Stimulated activated CD8-positive, alpha-beta memory T cell treated with anti-CD3 and anti-CD28 coated beads, Interleukin-15, amount 100 ng/mL, for 4 hours (primary cell): ENCODE results near the gene TBC1D17.

Experiments
- DNase-seq, 2 donors: peaks; one replicate each; pipeline ENCODE4 v3.0.0-alpha.2; 2020; ENCODE audit warnings: low read depth in 2 of 2

TBC1D17 gene

DNA sequence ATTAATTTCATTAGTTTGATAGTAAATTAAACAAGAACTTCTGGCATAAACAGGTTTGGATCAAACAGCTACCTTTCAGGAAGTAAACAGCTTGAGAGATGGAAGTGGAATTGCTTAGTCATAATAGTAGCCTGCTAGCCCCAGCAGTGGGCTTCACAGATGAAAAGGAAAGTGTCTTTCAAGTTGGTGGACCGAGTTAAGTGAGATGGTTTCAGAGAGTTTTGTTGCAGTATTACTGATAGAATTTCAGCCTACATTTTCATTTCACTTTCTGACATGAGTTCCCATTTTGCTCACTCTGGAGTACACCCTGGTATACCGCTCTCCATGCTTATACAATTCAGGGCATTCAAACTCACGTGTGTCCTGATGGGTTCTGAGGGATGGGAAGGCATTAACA is 28.6 kb upstream of the TBC1D17 start:
- no peak for DNase-seq

GRCh38 chr19:49849433-49850220 is 27.9 kb upstream of the TBC1D17 start:
- no peak for DNase-seq

GRCh38 chr19:49850221-49850486 is 27.3 kb upstream of the TBC1D17 start:
- no peak for DNase-seq

GRCh38 chr19:49850487-49851342 is 26.8 kb upstream of the TBC1D17 start, which contains the start of gene PTOV1:
TSS of gene PTOV1 (plus strand) at chr19:49851159.
- DNase-seq: peak; percentile 66 to 73

DNA sequence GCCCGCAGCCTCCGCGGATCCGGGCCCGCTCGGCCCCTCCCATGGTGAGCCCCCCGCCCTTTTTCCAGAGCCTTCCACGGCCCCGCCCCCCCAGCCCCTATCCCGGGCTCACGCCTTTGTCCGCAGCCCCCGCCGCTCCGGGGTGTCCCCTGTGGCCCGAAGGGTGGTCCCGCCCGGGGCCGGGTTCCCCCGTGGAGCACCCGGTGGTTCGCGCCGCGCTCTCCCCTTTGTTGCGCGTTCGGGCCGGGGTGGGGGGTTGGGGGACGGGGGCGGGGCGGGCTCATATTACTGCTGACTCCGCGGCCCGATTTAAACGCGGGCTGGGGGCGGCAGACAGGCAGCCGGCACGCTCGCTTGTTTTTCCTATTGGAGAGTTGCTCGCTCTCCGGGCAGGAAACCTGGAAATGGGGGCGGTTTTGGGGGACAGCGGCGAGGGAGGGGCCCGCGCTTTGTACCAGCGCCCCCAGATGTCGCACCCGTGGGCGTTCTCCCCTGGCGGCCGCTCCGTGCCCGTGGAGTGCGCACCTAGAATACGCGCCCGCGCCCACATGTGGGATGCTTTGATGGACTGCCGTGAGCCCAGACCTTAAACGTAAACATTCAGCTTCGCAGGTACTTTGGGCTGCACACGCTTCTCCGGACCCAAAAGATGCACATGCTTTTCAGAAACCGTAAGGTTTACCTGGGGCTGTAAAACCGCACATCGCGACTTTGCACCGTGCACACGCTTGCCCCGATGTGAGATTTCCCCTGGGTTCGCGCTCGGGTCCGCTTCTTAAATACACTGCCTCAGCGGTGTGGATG is 25.8 kb upstream of the TBC1D17 start:
- DNase-seq: no peak

GRCh38 chr19:49852631-49853126 is 24.8 kb upstream of the TBC1D17 start:
- DNase-seq: no peak

DNA sequence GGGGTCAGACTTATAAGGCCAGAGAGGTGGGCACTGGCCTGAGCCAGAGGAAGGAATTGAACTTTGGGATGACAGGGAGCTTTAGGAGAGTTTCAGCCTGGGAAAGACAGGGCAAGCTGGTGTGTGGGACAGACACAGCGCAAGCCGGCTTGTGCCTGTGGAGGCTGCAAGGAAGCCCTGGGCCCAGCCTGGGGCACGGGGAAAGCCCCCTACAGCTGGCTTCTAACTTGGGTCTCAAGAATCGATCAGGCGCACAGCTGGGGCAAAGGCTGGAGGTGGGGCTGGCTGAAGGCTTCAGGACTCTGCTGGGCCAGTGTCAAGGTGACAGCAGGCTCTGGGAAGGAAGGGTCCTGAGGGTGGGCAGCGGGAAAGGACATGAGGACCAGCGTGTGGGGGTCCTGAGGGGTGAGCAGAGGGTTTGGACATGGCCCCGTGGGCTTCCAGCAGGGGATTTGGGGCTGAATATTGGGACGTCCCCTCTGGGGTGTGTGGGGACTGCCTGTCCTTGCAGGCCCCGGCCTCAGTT is 23.6 kb upstream of the TBC1D17 start:
- DNase-seq: no peak

DNA sequence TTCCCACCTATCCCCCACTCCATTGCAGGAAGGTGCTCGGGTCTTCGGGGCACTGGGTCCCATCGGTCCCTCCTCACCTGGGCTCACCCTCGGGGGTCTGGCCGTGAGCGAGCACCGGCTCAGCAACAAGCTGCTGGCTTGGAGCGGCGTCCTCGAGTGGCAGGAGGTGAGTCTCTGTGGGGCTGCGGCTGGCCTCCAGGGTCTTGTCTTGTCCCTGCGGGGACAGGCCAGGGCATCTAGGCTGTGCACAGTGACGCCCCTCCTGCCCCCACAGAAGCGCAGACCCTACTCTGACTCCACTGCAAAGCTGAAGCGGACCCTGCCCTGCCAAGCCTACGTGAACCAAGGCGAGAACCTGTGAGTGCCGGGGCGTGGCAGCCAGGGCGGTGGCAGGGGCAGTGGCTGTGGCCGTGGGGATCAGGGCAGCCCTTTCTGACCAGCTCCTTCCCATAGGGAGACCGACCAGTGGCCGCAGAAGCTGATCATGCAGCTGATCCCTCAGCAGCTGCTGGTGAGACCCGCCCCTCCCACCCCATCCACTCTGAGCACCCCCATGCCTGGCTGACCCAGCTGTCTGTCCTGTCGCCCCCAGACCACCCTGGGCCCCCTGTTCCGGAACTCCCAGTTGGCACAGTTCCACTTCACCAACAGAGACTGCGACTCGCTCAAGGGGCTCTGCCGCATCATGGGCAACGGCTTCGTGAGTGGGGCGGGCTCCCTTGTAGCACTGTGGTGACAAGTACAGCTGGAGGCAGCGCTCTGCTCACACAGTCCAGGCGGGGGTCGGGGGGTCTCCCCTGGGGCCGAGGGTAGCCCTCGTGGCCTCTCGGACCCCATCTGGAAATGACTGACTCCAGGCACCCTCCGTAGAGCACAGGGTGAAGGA is 22.9 kb upstream of the TBC1D17 start:
- DNase-seq: no peak

GRCh38 chr19:49855277-49855675 is 22.2 kb upstream of the TBC1D17 start:
- DNase-seq: no peak

GRCh38 chr19:49855676-49856573 is 21.6 kb upstream of the TBC1D17 start:
- DNase-seq: no peak

DNA sequence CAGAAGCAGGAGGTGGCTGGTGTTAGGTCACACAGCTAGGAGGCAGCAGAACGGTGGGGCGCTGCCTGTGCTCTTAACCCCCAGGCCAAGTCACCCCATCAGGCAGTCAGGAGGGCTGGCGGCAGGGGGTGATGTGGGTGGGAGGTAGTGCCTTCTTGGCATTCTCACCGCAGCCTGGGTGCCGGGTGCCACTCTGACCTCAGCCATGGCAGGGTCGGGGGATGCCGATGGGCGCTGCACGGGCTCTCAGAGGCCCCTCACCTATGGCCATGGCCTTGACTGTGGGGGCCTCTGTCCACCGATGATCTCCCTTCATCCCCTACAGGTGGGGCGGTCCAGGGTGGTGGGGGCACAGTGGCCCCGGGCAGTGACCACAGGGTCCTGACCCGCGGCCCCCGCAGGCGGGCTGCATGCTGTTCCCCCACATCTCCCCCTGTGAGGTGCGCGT is 20.9 kb upstream of the TBC1D17 start:
- DNase-seq: no peak

GRCh38 chr19:49857061-49857837 is 20.3 kb upstream of the TBC1D17 start:
- DNase-seq: no peak

DNA sequence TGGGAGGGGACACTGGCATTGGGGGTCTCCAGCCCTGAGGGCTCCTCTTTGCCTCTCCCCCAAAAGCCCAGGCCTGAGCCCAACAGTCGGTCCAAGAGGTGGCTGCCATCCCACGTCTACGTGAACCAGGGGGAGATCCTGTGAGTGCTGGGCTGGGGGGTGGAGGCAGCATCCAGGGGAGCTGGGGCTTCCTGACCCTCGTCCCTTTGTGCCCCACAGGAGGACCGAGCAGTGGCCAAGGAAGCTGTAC is 19.7 kb upstream of the TBC1D17 start:
- DNase-seq: no peak

DNA sequence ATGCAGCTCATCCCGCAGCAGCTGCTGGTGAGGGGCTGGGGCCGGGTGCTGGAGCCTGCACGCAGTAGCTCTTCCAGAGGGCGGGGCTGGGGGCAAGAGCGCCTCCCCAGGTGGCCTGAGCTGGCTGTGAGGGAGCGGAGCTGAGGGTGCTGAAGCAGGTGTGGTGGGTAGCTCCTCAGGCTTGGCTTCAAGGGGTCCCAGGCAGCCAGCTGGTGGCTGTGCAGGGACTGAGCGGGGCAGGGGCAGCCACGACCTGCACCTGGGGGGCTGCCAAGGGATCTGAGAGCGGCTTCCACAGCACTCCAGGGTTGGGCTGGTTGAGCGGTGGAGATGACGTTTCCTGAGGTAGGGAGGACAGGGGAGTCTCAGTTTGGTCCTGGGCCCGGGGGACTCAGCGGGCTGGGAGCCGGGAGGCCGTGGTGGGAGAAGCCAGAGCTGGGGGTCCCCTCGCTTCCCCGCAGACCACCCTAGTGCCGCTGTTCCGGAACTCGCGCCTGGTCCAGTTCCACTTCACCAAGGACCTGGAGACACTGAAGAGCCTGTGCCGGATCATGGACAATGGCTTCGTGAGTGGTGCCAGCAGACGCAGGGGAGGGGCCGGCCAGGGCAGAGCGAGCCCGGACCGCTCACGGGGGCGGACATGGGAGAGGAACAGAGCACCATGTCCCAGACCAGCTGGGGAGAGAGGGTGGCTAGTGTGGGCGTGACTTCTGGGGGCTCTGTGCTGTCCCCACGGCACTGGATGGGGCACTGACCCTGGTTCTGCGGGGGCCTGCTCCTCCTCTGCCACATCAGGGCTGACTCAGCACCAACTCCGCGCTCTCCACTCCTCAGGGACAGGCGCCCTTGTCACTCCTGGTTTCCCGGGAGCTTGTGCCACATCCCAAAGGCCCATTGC is 19.2 kb upstream of the TBC1D17 start:
- no peak for DNase-seq

DNA sequence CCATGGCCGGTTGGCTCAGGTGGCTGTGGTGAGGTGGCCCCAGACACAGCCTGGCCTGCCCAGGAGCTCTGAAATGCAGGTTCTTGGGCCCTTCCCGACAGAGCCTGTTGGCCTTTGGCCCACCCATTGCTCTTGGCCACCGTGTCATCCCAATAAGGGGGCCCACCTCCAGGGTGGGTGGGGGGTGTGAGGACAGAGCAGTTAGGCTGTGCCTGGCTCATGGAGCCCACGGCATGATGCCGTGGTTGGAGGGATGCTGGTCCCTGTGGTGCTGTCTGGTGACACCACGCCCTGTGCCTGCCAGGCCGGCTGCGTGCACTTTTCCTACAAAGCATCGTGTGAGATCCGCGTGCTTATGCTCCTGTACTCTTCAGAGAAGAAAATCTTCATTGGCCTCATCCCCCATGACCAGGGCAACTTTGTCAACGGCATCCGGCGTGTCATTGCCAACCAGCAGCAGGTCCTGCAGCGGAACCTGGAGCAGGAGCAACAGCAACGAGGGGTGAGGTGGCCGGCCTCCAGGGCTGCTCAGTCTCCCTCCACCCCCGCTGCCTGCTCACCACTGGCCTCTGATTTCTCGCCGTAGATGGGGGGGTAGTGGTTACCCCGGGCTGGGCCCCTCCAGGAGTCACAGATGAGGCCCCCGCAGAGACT is 17.7 kb upstream of the TBC1D17 start:
- DNase-seq: no peak

GRCh38 chr19:49860336-49861102 is 17.0 kb upstream of the TBC1D17 start:
- DNase-seq: no peak

DNA sequence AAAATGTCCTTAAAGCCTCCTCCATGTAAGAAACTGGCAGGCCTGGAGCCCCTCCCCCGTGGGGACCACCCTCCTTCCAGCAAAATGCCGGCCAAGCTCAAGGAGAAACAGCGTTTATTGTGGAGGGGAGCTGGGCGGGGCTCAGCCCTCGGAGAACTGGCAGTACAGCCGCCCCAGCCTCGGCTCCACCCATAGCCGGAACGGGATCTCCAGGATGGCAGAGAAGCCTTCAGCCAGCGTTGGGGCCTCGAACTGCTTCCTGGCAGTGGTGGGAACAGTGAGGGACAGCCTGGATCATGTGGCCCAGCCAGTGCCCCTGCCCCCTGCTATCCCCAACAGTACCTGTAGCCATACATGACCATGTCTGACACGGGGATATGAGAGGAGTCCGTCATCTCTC is 16.4 kb upstream of the TBC1D17 start:
- no peak for DNase-seq
